HG02852 (cell line): ENCODE data around the gene RXFP4.
"Not testable (repeated sequence)": the region's sequence is repeated elsewhere in the genome, so short reads cannot be mapped to it uniquely, and the experiment has no call there.

Experiments used
- ATAC-seq: cut with Tn5 transposase; IDR thresholded peaks from one replicate; pipeline ENCODE4 v1.9.1; 2021; ENCODE audit warnings: mild to moderate bottlenecking, moderate library complexity; ENCODE audit not compliant: unreplicated experiment

RXFP4 gene

GRCh38 chr1:155930725-155931124 lies 10.7 kb upstream of the RXFP4 start:
- ATAC-seq: not testable (repeated sequence)

GRCh38 chr1:155931332-155932038 lies 10.0 kb upstream of the RXFP4 start:
- ATAC-seq: no peak

GRCh38 chr1:155932081-155932480 lies 9.4 kb upstream of the RXFP4 start:
- no peak for ATAC-seq

- ATAC-seq: no peak
Measured at GRCh38 chr1:155932487-155932886, 9.0 kb upstream of the RXFP4 start.

GRCh38 chr1:155933591-155934096 lies 7.8 kb upstream of the RXFP4 start:
- ATAC-seq: no peak

GRCh38 chr1:155934097-155934935 lies 7.1 kb upstream of the RXFP4 start, which contains the start of gene KHDC4:
KHDC4 (minus strand) TSS chr1:155934413; CDS start chr1:155934373, 40 bp downstream.
- peak; percentile 93 for ATAC-seq

- ATAC-seq: no peak
Measured at GRCh38 chr1:155934936-155935590, 6.4 kb upstream of the RXFP4 start.

- no peak for ATAC-seq
Measured at GRCh38 chr1:155938220-155938627, 3.2 kb upstream of the RXFP4 start.

GRCh38 chr1:155940482-155940992 lies 901 bp upstream of the RXFP4 start:
- no peak for ATAC-seq

- ATAC-seq: no peak
Measured at GRCh38 chr1:155941845-155942531, 550 bp downstream of the RXFP4 start.

GRCh38 chr1:155942578-155943141 lies 1.2 kb downstream of the RXFP4 start:
- ATAC-seq: no peak

- no peak for ATAC-seq
Measured at GRCh38 chr1:155944444-155944799, 3.0 kb downstream of the RXFP4 start.

GRCh38 chr1:155946633-155947219 lies 5.3 kb downstream of the RXFP4 start:
- no peak for ATAC-seq

- no peak for ATAC-seq
Measured at GRCh38 chr1:155947292-155947691, 5.9 kb downstream of the RXFP4 start.

GRCh38 chr1:155947741-155948140 lies 6.3 kb downstream of the RXFP4 start:
- ATAC-seq: no peak

- ATAC-seq: no peak
Measured at GRCh38 chr1:155950829-155951228, 9.4 kb downstream of the RXFP4 start.

- no peak for ATAC-seq
Measured at GRCh38 chr1:155951753-155952504, 10.5 kb downstream of the RXFP4 start.

GRCh38 chr1:155952505-155952890 lies 11.1 kb downstream of the RXFP4 start:
- no peak for ATAC-seq

GRCh38 chr1:155954645-155955044 lies 13.2 kb downstream of the RXFP4 start:
- ATAC-seq: no peak
